Left lobe of liver (tissue), 2 donors: ENCODE measurements around the gene ZNF207. TPM values are rescaled to one million over a fixed set of nuclear protein-coding genes. Genes with fewer than 3 reads are reported as not detected.
"Not testable (repeated sequence)": the region's sequence is repeated elsewhere in the genome, so short reads cannot be mapped to it uniquely, and the experiment has no call there.

ENCODE experiments used
- ATAC-seq: fragments of 200-7000 bp; cut with Tn5 transposase; one replicate; pipeline ENCODE4 v1.9.1; 2020; ENCODE audit warnings: mild to moderate bottlenecking, moderate library complexity
- DNase-seq: peaks from one replicate; pipeline ENCODE4 v3.0.0-alpha.2; 2020; ENCODE audit warnings: low spot score
- total RNA-seq: library from RNA; stranded (reverse); gene quantifications from one replicate; pipeline ENCODE4 v1.2.1, GENCODE V29; 2021
- donor health status: DM: no; HTN: no; CAD: no; lungs with moderate emphysema.
- donor health status: DM: no; HTN: yes; CAD: no.

Gene ZNF207
- 50.5 TPM for total RNA-seq

GRCh38 chr17:32349854-32350665 is at the start of gene ZNF207:
TSS of gene ZNF207 (plus strand) at chr17:32350157. CDS start at chr17:32350286, 129 bp downstream.
- ATAC-seq (peak; percentile 96), DNase-seq (peak; percentile 96)

GRCh38 chr17:32302037-32302436 is 47.9 kb upstream of the ZNF207 start:
- DNase-seq (no peak), ATAC-seq (no peak)

DNA sequence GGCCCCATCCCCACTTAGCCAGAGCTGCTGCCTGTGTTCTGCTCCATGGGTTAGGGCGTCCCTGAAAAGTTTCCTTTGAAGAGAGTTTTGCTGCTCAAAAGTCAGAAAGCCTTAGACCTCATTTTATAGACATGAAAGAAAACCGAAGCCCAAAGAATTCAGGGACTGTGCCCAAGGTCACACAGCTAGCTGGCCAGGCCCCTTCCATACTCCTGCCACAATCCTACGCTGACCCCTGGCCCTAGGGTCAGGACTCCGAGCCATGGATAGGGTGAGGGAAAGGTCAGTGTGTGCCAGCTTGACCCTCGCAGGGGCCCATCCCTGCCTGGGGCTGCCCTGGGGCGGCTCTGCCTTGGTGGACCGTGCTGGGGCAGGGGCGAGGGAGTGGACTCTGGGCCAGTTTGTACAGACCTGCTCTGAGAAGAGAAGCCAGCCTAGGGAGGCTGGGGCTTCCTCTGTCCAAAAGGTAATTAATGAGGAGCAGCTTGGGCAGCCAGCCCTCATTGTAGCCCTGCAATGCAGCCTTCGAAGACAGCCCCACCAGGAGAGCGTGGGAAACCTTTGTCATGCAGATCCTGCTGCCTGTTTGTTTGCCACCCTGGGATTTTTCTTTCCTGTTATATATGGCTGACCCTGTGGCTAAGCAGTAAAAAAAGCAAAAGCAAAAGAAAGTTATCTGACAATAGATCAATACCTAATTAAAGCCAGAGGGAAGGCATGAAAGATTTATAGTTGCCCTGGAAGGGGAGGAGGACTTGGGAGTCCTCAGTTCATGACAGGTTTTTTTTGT is 46.9 kb upstream of the ZNF207 start:
- ATAC-seq (peak; percentile 62), DNase-seq (no peak)

GRCh38 chr17:32303781-32304288 is 46.1 kb upstream of the ZNF207 start:
- ATAC-seq, result no peak
- no peak for DNase-seq

DNA sequence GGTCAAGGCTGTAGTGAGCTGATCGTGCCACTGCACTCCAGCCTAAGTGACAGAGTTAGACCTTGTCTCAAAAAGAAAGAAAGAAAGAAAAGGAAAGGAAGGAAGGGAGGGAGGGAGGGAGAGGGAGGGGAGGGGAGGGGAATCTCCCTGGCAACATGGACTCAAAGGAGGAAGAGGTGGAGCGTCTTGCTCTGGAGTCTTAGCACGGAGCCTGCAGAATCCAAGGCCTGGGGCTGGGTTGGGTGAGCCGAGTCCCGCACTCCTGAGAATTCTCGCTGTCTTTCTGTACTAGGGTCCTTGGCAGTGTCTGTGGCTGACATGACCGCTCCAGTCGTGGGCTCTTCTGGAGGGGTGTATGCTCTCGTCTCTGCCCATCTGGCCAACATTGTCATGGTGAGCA is 44.9 kb upstream of the ZNF207 start:
- DNase-seq (no peak), ATAC-seq (no peak)

GRCh38 chr17:32307658-32308057 is 42.3 kb upstream of the ZNF207 start:
- ATAC-seq, result no peak
- DNase-seq, result no peak

- no peak for ATAC-seq
Measured at GRCh38 chr17:32311028-32311536, 38.9 kb upstream of the ZNF207 start.

GRCh38 chr17:32314636-32315035 is 35.3 kb upstream of the ZNF207 start:
- ATAC-seq (no peak), DNase-seq (no peak)

More at GRCh38 chr17:32311028-32311536, 38.9 kb upstream of the ZNF207 start:
- DNase-seq, result no peak

GRCh38 chr17:32315171-32315570 is 34.8 kb upstream of the ZNF207 start:
- DNase-seq (no peak), ATAC-seq (no peak)

DNA sequence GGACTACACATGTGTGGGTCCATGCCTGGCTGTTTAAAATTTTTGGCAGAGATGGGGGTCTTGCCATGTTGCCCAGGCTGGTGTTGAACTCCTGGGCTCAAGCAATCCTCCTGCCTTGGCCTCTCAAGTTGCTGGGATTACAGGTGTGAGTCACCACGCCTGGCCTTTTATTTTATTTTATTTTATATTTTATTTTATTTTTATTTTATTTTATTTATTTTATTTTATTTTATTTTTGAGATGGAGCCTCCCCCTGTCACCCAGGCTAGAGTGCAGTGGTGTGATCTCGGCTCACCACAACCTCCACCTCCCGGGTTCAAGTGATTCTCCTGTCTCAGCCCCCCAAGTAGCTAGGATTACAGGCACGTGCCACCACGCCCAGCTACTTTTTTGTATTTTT is 33.3 kb upstream of the ZNF207 start:
- DNase-seq, result not testable (repeated sequence)

GRCh38 chr17:32317353-32317752 is 32.6 kb upstream of the ZNF207 start:
- no peak for ATAC-seq
- DNase-seq, result no peak

More for the DNA sequence above, 33.3 kb upstream of the ZNF207 start:
- ATAC-seq, result not testable (repeated sequence)

DNA sequence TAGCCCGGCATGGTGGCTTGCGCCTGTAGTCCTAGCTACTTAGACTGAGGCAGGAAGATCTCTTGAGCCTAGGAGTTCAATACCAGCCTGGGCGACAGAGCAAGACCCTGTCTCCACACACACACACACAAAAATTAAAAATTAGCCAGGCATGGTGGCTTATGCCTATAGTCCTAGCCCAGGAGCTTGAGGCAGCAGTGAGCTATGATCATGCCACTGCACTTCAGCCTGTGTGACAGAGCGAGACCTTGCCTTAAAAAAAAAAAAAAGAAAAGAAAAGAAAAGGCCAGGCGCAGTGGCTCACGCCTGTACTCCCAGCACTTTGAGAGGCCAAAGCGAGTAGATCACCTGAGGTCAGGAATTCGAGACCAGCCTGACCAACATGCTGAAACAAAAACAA is 31.9 kb upstream of the ZNF207 start:
- ATAC-seq, result no peak
- no peak for DNase-seq

DNA sequence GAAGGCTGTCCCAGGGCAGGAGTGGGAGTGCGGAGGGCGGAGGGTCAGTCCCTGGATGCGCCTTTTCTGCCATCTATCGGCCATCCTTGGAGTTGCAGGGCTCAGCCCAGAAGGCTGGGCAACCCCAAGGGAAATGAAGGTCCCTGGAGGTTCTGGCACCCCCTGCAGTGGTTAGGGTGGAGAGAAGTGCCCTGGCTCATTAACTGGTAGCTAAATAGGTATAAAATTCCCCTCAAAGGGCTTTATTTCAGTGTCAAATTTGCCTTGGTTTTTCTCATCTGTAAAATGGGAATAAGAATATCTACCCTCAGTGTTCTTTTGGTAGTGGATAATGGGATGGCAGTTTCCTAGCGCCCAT is 30.4 kb upstream of the ZNF207 start:
- DNase-seq (peak; percentile 70), ATAC-seq (peak; percentile 86)

- ATAC-seq, DNase-seq: not testable (repeated sequence)
Measured at GRCh38 chr17:32320080-32320479, 29.9 kb upstream of the ZNF207 start.

GRCh38 chr17:32320847-32321246 is 29.1 kb upstream of the ZNF207 start:
- ATAC-seq (no peak), DNase-seq (no peak)

DNA sequence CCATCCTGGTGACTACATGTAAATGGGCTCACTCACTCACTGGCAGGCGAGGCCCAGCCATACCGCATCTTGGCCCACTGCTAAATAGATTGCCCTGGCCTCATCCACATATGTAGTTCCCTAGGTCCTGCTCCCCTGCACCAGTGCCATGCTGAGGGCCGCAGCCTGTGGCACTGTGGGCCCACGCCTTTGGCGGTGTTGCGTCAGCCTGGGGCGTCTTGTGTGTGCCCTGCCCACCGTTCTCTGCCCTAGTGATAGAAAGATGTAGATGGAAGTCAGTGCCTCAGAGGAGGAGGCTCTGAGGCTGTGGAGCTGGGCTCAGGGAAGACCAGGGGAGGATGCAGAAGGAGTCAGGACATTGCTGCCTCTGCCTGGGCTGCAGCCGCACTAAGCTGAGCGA is 26.9 kb upstream of the ZNF207 start:
- no peak for DNase-seq
- no peak for ATAC-seq

DNA sequence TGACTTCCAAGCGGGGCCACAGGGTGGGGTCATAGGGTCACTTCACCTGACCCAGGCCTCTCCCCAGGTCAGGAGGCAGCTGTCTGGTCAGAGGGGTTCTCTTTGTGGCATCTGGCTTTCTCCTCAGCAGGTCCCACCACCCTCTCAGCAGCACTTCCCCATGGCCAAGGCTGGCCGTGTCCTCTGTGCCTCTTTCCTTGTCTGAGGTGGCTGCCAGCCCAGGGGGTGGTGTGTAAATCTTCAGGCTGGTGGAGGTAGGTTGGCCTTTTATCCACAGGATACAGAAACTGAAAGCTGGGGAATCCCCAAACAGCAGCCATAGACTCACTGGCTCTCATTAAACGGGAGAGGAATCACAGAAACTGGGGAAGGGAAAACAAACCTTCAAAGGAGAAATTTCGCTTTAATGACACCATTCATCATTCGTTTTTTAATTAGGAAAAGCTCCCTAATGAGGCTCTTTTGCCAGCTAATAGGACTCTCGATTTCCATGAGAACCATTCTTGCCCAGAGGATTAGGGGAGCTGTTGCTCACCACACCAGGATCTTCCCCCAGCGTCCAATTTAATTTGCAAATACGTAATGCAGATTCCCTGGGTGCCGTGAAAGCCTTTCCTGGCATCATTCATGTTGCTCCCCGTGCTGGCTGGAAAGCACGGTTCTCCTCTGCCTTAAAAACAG is 26.0 kb upstream of the ZNF207 start:
- no peak for DNase-seq
- ATAC-seq, result peak; percentile 82

GRCh38 chr17:32327911-32328310 is 22.0 kb upstream of the ZNF207 start:
- DNase-seq, result no peak
- no peak for ATAC-seq

GRCh38 chr17:32330147-32330546 is 19.8 kb upstream of the ZNF207 start:
- DNase-seq, result no peak
- ATAC-seq, result no peak

DNA sequence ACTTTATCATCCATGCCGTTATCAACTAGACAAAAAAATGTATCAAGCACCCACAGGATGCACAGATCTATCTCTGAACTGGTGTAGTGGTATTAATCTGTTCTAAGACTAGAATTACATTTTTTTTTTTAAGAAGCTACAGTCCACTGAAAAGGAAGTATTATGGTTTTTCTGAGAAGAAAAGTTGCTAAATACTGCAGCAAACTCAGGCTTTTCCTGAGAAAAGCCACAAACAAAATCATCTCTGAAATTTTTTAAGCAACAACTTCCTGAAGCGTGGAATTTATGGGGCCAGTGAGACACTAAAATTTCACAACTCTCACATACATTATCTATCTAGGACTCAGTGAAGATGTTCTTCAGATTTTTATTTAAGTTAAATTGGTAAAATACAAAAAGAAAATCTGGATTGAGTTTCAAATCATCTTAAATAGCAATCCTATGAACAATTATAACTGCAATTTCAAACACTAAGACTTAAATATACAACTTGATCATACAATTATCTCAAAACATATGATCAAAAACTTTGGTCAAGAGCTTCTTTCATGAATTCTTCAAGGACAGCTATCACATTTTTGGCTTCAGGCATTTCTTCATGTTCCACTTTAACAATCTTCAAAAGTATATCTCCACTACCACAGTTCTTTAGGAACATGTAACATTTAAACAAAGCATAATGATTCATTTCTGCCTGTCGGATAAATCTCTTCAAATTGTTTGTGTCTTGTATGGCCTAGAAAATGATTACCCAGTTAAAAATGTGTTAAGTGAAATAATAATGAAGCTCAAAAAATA is 18.5 kb upstream of the ZNF207 start:
- no peak for DNase-seq
- no peak for ATAC-seq
